ENCODE results near the gene AGBL4.

AGBL4 gene

DNA sequence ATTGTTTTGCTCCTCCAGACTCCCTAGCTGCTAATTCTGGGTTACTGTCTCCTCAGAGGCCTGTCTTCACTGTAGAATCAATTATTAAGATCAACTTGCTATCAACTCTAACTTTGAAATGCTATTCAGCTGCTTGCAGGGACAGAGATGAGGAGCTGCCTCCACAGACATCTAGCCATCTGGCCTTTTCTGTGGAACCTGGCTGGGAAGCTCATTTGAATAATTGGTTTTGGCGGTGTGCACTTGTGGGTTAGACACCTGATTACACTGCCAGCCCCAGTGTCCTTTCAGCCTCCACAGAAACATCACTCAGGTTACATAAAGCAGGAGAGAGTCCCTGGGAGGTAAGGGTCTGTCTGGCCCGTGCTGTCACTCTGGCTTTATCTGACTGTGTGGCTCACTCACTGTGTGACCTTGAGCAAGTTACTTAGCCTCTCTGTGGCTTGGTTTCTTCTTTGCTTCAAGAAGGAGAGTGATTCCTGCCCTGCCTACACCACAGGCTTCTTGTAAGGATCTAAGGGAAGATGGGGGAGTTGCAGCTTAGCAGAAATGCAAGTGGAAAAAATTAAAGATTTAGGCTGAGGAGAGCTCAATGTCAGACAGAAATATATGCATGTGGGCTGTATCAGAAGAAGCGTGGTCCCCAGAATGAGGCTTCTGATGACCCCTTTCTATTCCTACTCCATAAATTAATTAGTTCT is 1378.7 kb downstream of the AGBL4 start:
- DNase-seq (ENCODE audit: low spot score): peak; percentile 31

- no peak for DNase-seq (ENCODE audit: low spot score)
Observed at GRCh38 chr1:48644190-48644900, 1379.4 kb downstream of the AGBL4 start.

DNA sequence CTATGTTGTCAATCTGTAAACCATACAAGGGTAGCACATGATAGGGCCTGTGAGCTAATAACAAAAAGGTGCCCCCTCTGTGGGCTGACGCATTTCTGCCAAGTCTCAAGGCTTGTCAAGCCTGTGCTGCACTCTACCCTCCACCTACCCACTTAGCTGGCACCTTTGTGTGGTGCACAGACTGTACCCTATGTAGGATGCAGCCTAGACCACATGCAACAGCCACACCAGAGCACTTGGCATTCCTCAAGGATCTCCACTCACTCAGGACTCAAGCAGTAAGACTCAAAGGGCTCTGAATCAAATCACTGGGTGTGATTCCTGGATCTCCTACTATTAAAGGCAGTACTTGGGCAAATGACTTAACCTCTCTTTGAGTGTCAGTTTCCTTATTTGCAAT is 1380.6 kb downstream of the AGBL4 start:
- DNase-seq (ENCODE audit: low spot score): no peak

GRCh38 chr1:48640836-48641492 is 1382.8 kb downstream of the AGBL4 start:
- DNase-seq (ENCODE audit: low spot score): no peak

DNA sequence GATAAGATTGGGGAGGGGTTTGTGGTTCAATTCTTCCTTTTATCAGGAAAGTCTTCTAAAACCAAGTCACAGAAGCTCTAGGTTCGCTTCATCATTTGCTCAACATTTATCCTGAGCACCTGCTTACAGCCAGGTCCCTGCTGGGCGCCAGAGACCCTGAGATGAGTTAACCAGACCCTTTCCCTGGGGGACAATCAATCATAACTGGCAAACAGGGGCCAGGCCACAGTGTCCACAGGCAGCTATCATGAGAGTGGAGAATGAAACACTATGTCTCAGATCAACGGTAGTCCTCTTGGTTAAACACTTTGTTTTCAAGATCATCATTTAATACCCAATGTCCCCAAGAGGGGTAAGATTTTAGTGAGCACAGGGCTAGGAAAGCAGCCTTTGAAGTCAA is 1393.9 kb downstream of the AGBL4 start:
- no peak for DNase-seq (ENCODE audit: low spot score)

GRCh38 chr1:48627486-48627885 is 1396.3 kb downstream of the AGBL4 start:
- DNase-seq (ENCODE audit: low spot score): no peak

DNA sequence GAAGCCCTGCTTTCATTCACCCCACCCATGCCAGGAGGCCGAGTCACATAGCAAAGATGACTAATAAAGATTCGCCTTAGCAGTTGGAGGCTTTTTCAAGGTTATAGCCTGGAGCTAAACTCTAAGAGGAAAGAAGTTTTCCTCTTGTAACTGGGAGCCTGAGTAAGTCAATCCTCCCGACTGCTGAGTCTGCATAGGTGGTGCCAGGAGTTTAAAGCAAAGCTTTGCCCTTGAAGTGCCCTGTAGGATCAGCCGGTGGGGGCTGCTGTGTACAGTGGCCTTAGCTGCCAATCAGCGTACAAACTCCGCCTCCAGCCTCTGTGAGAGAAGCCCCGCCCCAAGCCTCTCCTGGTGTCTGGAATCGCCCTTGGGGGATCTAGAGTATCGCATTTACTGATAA is 1404.2 kb downstream of the AGBL4 start:
- DNase-seq (ENCODE audit: low spot score): no peak

DNA sequence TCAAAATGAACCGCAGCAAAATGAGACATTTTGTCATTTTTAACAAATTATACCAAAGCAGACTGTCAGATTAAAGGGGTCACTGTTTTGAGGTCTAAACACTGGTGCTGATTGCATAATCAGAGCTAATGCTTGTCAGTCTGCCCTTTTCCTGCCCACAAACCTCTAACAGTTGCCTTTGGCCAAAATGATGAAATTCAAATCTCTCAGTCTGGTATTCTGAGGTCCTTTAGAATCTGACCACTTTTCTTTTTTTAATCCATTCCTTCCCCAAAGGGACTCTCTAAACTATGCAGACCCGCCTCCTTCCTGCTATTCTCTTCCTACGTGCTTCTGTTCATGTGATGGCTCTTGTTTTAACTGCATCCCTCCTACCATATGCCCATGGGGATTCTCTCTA is 1406.5 kb downstream of the AGBL4 start:
- no peak for DNase-seq (ENCODE audit: low spot score)

GRCh38 chr1:48616710-48617109 is 1407.0 kb downstream of the AGBL4 start:
- DNase-seq (ENCODE audit: low spot score): no peak

- no peak for DNase-seq (ENCODE audit: low spot score)
Observed at GRCh38 chr1:48611841-48612240, 1411.9 kb downstream of the AGBL4 start.

- DNase-seq (ENCODE audit: low spot score): peak; percentile 87
Observed at GRCh38 chr1:48610628-48611542, 1412.9 kb downstream of the AGBL4 start.

GRCh38 chr1:48608882-48609281 is 1414.9 kb downstream of the AGBL4 start:
- no peak for DNase-seq (ENCODE audit: low spot score)

GRCh38 chr1:48603222-48603621 is 1420.5 kb downstream of the AGBL4 start:
- DNase-seq (ENCODE audit: low spot score): no peak

DNA sequence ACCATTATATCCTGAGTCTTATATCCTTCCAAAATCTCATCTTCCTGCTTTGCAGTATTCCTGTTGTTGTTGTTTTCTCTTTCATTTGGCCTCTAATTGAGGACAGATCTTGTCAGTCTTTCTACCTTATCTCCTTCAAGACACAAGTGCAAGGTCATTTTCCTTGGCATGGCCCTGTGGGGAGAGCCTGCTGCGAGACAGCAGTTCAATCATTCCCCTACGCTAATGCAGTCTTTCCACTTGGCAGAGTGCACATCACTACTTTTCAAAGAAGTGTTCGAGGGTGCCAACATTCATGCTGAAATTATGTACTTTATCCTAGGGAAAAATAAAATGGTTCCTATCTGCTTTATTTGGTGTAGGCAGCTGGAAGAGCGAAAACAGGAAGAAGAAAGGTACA is 1421.4 kb downstream of the AGBL4 start:
- DNase-seq (ENCODE audit: low spot score): peak; percentile 31

GRCh38 chr1:48600182-48600581 is 1423.6 kb downstream of the AGBL4 start:
- no peak for DNase-seq (ENCODE audit: low spot score)

- DNase-seq (ENCODE audit: low spot score): no peak
Observed at GRCh38 chr1:48597663-48598062, 1426.1 kb downstream of the AGBL4 start.

DNA sequence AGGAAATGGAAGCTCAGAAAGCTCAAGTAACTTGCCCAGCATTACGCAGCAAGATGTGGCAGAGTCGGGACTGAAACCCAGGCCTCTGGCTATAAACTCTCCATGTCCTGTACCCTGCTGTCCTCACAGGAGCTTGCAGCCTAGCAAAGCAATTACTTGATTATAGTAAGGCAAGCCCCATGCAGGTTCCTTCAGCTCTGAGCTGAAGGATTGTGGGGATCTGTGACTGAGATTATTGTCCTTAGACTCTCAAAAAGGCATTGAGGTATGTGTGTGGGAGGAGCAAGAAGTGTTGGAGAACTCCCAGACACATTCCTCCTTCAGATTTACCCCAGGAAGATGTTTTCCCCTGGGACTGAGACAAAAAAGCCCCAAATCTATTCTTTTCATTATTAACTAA is 1427.7 kb downstream of the AGBL4 start:
- no peak for DNase-seq (ENCODE audit: low spot score)

- DNase-seq (ENCODE audit: low spot score): no peak
Observed at GRCh38 chr1:48595613-48596012, 1428.1 kb downstream of the AGBL4 start.

DNA sequence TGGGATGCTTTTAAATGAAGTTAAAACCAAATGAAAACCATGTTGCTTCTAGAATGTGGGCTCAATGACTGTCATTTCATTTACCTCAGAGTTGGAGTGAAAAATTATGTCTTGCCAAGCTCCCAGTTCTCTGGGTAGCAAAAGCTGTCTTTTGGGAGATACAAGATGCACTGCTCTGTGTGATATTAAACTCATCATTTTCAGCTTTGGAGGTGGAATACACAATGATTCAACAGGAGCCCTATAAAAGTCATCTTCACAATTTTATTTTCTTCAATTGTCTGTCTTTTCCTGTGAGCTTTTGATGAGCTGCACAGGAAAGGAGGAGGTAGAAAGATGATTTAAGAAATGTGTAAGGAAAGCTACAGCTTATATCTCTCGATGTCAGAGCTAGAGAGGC is 1431.4 kb downstream of the AGBL4 start:
- DNase-seq (ENCODE audit: low spot score): no peak

- DNase-seq (ENCODE audit: low spot score): no peak
Observed at GRCh38 chr1:48591181-48591580, 1432.6 kb downstream of the AGBL4 start.

DNA sequence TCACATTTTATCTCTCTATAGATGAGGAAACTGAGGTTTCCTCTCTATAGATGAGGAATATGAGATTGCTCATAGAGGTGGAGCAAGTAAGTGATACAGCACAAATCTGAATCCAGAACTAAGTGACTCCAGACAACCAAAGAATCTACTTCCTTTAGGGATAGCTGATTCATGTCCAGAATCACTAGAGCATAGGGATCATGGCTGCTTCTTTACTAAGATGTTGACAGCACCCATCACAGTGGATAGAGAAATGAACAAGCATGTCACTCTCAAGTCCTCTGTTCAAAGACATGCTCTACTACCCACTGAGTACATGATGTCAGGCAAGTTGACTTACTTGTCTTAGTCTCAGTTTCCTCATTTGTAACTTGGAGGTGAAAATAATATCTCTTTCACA is 1435.7 kb downstream of the AGBL4 start:
- no peak for DNase-seq (ENCODE audit: low spot score)

- DNase-seq (ENCODE audit: low spot score): no peak
Observed at GRCh38 chr1:48582408-48582807, 1441.3 kb downstream of the AGBL4 start.
